GM21447 (cell line): ENCODE measurements around the gene LINGO1.

Source experiments
- ATAC-seq: cut with Tn5 transposase; IDR thresholded peaks from one replicate; pipeline ENCODE4 v1.9.1; 2021; ENCODE audit not compliant: unreplicated experiment

The LINGO1 gene

DNA sequence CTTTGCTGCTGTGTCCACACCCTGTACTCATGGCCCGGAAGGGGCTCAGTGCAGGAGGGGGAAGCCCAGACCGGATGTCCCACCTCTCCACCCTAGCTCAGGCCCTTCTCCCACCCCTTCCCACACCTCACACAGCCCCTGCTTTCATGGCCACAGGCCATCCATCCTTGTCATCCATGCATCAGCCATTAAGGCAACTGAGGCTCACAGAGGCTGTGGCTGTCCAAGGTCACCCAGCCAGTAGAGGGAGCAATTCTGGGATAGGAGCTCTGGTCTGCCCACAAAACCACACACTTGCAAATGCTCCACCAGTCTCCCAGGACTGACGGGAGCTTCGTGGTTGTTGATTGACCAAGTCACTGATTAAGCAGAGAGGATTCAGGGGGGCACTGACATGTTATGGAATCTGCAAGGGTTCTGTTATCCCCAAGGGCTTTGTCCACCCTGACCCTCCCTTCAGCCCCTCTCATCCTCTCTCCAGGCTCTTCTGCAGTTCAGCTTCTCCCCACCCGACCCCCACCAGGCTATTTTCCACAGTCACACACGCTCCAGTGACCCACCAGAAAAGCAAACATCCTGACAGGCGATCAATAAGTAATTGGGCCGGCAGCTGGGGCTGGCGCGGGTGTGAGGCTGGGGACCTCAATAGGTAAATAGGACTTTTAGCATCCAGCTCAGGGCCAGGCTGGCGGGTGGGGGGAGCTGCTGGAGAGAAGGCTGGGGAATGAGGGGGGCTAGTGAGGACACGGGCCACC, 15.1 kb downstream of the LINGO1 start:
- ATAC-seq: no peak

DNA sequence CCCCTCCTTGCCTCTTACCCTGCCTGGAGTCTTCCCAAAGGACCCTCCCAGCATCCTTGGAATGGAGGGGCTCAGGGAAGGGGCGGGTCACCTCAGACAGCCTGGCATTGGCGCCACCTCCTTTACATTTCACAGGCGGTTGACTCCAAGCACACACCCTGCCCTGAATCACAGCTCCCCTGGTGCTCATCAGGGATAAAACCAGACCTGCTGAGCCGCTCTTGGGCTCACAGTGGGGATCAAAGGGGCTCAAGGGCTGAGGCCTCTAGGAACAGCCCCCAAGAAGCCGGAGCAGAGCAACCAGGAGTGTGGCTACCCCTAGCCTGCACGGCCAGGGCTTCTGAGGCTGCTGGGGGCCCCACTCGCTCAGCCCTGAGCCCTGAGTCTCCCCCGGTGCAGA, 16.6 kb downstream of the LINGO1 start:
- no peak for ATAC-seq

DNA sequence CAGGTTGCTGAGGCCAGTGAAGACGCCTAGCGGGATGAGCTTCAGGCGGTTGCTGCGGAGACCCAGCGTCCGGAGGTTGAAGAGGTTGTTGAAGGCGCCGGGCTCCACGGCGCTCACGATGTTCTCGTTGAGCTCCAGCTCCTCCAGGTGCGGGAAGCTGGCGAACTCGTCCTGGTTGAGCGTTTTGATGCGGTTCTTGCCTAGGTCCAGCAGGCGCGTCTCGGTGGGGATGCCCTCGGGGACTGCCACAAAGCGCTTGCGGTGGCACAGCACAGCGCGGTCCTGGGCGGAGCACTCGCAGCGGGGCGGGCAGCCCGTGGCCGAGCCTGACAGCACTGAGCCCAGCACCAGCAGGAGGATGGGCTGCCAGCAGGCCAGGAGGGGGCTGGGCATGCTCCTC, 17.2 kb downstream of the LINGO1 start:
- no peak for ATAC-seq

DNA sequence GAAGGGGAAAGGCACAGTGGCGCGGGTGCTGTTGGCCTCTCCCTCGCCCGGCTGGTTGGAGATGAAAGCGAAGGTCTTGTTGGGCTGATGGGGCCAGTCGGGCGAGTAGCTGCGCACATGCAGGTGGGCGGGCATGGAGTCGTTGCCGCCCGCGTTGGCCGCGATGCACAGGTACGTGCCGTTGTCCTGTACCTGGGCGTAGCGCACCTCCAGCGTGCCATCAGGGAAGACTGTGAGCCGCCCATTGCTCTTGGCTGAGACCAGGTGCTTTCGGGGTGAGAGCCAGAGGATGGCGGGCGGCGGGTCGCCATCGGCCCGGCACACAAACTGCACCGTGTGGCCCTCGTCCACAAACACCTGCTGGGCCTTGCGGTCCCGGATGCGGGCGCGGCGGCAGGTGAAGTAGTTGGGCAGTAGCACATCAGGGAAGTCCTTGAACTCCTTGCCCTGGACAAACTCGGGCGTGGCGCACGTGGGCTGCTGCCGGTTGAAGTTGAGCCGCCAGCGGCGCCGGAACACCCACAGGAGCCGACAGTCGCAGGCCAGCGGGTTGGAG, 18.4 kb downstream of the LINGO1 start:
- no peak for ATAC-seq

DNA sequence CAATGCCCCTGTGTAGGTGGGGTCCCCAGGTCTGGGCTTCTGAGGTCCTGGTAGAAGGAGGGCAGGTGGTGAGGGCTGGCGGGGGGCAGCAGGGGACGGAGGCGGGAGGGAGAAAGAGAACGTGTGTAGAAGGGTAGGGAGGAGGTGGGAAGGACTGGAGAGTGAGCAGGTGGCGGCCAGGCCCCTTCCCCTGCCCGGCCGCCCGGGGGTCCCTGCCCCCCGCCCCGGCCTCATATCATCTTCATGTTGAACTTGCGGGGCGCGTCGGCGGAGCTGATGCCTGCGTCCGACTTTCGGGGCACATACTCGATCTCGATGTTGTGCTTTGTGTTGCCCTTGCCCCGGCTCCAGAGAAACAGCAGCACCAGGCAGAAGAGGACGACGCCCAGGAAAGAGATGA, 18.9 kb downstream of the LINGO1 start:
- no peak for ATAC-seq

DNA sequence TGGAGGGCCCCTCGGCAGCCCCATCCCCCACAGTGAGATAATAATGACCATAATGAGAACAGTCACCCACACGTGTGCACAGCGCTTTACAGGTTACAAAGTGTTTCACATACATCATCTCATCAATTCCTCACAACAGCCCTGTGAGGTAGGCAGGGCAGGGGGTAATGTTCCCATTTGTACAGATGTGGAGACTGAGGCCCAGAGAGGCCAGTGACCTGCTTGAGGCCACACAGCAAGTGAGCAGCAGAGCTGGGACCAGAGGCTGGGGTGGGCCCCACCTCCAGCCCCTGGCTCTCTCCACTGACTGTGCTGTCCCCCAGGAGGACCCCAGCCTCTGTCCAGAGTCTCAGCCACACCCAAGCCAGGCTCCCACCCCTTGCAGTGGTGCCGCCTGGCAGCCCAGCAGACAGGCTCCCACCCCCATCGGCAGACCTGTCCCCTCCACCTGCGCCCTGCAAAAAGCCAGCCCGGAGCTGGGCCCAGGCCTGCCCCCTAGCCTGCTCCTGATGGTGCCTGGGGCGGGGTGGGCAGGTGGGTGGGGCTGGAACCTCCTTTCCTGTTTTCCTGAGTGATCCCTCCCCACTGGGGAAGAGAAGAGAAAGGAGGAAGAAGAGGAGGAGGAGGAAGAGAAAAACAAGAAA, 19.6 kb downstream of the LINGO1 start:
- ATAC-seq: no peak

DNA sequence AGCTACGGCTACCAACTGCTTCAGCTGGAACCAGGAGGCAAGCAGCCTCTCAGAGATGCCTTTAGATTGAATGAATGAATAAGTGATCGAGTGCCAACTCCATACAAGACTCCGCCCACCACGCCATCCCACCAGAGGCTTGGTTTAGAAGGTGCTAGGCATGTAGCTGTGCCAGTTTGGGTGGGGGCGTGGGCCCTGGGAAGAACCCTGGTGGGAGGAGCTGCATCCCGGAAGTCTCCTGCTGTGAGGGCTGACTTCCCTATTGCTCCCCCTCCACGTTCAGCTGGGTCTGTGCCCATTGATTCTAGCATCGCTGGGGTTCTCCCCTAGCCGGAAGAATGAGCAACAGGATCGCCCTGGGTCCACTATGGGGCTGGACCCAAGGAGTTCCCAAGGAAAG, 20.9 kb downstream of the LINGO1 start:
- ATAC-seq: no peak

DNA sequence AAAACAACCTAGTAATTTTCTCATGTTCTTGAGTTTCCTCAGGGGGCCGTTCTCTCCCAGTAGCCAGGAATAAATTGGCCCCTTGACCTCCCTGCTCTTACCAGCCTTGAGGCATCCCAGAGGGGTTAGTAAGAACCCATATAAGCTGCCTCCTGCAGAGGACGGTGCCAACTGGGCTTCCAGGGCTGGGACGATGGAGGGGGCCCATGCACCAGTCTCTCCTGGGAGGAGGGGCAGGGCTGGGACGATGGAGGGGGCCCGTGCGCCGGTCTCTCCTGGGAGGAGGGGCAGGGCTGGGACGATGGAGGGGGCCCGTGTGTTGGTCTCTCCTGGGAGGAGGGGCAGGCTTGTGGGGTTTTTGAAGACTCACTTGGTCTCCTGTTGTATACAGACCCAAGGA, 22.0 kb downstream of the LINGO1 start:
- ATAC-seq: no peak

DNA sequence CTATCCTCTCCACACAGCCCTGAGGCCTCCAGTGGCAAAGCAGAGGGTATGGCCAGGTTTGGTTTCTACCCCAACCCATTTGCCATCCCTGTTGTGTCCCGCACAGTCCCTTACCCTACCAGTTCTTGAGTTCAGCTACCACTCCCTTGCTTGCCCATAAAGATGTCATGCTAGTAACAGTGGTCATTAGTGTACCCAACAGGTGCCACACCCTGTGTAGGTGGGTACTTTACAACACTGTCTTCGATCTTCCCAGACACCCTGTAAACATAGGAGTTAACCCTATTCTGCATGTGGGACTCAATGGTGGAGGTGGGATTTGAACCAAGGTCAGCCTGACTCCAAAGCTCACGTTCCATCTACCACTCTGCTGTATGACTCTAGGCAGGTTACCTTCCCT, 23.2 kb downstream of the LINGO1 start:
- no peak for ATAC-seq

DNA sequence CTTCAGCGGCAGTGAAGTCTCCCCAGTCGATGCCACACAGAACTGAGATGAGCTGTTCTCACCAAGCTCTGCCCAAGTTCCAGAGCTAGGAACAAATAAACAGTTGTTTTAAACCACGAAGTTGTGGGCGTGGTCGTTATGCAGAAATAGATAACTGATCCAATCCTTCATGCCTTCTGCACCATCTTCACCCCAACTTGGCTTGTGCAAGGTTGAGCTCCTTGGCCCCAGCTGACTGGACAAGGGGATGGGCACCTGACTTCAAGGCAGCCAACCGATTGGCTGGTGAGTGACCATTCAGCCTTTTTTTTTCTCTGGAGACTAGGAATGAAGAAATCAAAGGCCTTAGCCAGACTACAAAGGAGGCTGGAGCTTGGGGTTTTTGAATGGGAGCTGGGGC, 23.9 kb downstream of the LINGO1 start:
- no peak for ATAC-seq

DNA sequence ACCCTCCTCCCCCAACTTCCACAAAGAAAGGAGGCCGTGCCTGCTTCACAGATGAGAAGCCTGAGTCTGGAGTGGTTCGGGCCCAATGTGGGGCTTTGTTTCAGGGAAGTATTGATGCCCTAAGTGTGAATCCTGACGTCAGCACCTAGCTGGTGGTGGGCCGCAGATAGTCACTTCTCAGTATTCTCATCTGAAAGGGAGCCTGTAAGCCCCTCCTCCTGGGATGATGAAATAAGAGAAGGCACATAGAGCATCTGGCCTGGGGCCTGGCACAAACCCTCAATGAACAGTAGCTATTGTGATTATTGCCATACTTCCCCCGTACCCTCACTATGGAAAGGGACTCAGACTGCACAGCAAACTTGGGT, 24.8 kb downstream of the LINGO1 start:
- ATAC-seq: no peak

DNA sequence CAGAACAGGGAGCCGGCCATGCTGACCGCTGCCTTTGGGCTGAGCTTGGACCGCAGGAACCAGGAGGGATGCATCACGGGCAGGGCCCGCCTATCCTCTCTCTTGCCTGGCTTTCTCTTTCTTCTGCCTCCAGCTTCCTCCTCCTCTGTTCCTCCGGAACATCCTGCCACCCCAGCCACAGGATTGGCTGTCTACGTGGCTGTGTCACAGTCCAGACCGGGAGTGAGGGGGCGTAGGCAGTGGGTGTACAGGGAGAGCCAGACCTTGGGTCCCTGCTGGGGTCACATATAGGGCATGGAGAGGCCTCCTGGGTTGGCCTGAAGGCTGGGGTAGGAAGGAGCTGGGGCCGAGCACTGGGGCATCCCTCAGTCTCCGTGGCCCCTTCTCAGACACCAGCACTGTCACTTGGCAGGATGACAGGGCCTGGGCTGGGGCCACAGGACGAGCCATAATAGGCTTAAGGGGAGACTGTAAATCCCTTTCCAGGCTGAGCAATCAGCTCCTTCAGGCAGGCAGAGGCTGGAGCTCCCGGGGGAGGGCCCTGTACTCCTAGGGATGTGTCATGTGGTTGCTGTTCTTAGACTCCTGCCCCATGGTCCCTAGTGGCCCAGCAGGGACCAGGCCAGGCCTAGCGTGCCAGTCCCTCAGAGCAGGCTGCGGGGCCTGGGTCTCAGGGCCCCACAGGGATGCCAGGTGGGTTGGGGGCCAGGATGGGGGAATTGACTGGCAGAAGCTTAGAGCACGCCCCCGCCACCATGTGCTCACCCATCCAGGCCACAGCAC, 25.4 kb downstream of the LINGO1 start:
- ATAC-seq: no peak

DNA sequence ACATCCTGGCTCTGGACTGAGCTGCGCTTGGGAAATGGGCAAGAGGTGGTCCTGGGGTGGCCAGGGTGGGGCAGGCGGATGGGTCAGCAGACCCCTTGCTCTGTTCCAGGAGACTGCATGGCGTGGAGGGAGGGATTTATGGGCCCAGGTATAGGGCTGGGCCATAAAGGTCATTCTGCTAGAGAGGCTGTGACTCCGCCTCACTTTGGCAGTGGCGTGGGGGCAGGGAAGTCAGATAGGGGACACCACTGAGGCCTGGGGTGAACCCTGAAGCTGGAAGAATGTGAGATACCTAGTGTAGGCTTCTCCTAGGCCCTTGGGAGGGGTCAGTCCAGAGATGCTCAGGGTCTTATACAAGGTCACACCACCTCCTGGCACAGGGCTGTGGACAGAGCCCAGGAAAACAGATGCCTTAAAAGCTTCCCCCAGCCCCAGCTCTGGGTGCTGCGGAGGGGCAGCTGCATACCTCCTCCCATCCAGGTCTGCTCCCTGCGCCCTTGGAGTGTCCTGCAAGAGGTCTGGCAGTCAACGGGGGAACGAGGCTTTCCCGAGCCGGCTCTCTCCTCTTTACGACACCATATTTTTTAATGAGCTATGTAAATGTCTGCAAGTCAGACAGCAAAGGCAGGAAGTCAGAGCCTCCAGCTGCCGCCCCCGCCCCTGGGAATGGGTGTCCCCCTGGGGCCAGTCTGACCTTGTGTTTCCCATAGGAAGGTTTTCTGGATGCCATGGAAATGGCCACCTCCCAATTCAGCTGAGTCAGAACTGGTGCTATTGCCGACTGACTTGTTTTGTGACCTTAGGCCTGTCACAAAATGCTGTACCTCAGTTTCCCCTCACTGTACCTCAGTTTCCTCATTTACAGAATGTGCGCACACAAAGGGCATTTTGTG, 26.3 kb downstream of the LINGO1 start:
- ATAC-seq: no peak

DNA sequence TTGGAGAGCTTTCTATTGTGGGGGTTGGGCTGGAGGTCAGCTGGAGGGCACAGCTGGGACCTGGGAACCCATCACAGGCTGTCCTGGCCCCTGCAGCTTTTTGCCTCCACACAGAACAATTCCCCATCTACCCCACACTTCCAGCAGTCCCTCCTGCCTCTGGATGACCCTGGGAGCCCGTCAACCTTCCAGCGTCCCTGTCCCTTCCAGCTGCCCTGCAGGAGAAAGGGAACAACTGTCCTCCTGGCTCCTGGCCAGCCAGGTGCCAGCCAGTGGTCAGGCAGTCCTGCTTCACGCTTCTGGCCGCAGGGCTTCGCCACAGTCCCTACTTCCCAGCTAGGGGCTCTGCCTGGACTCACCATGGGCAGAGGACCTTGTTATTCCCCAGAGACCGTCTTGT, 27.2 kb downstream of the LINGO1 start:
- no peak for ATAC-seq

DNA sequence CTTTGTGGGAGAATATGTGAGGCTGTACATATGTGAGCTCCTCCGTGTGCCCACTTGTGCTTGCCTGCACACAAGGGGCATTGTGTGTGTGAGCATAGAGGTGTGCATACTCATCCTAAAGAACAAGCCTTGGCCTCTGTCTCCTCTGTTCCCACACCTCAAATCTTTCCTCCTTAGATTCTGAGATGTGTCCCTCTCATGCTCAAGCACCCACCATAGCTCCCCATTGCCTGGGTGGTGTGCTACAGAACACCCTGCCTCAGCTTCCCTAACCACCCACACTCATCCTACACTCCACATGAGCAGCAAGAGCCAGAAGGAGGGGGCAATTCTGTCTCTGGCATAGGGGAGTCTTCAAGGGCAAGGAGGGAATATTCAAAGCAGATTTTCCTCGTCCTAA, 27.7 kb downstream of the LINGO1 start:
- ATAC-seq: no peak

DNA sequence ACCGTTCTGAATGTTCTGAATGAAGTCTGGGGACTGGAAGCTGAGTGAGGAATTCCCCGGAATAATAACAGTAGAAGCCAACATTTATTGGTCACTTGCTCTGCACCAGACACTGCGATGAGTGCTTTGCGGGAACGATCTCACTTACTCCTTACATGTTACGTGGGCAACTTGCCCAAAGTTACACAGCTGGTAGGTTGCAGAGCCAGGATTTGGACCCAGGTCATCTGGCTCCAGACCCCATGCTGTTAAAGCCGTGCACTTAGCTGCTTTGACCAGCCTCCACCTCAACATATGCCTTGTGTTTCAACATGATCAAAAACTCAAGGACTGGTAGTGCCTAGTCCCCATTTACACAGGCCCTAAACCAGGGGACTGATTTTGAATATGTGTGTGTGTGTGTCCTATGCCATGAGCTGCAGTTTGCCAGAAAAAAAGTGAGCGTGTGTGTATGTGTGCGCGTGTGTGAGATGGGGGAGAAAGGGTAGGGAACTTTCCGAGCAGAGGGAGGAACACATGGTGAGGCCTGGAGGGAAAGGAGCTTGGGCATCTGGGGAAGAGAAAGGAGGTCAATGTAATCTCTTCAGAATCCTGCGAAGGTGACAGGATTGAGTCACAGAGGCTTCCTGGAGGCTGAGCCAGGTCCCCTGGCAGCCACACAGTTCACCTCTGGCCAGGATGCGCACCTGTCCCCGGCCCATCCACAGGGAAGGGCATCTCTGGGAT, 28.9 kb downstream of the LINGO1 start:
- ATAC-seq: no peak

DNA sequence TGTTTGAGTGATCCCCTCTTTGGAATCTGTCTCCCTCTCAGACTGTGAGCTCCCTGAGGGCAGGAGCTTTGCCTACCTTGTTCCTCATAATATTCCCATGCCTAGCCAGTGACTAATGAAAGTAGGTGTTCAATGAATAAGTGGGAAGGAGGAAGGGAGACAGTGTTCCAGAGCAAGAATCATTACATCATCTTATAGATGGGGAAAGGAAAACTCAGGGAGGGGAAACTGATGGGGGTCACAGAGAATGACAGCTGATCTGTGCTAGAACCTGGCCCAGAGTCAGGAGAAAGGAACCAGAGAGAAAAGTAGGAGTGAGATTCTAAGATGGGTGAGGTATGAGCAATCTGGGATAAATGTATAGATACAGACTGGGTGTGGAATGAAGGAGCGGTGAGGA, 29.9 kb downstream of the LINGO1 start:
- no peak for ATAC-seq

DNA sequence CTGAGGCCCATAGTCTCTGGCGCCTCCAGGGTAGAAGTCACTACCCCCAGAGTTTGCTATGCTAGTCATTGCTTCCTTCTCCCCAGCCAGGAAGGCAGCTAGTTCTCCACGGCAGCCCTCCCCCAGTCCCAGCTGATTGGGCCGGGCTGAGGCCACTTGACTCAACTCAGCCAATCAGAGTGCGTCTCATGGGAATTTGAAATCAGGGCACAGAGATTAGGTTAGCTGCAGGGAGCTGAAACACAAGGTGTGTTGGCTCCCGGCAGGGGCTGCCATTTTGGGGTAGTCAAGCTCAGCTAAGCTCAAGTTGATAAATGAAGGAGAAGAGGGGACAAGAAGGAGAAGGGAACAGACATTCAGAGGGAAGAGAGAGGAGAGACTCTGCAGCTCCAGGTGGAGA, 32.8 kb downstream of the LINGO1 start:
- no peak for ATAC-seq

DNA sequence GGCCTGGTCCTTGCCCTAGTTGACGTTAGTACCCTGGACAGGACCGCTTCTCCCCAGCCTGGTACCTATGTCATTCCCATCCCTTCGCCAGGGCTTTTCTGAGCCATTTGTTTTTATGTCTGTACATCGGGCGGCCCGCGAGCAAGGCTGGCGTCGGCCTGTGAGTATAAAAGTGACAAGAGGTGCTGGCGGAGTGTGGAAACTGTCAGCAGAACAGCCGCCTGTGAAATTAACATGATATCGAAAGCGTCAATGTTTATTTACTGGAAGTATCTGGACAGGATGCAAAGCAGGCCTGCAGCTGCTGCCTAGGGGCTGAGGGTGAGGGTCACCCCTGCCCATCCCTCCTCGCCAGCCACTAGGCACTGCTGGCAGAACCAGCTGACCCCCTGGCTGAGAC, 33.4 kb downstream of the LINGO1 start:
- ATAC-seq: no peak

DNA sequence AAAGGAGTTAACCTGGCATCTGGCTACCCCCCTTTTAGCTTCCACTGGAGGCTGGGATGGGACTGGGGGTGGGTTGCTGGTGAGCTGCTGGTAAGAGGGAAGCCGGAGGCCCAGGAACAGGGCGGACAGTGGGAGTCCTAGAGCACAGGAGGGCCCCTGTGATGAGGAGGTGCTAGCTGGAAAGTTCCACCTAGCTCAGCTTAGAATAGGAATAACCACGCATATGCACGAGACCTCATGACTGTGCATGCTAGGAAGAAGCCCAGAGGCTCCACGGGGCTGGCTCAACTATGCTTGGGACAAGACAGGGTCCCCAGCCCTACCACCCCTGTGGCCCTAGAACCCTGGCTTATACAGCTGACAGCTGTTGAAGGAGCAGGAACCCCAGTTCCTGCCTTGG, 34.1 kb downstream of the LINGO1 start:
- ATAC-seq: no peak
